ENCODE measurements around the gene GPR152.
"Not testable (repeated sequence)": the region's sequence is repeated elsewhere in the genome, so short reads cannot be mapped to it uniquely, and the experiment has no call there.

GPR152 gene

GRCh38 chr11:67489885-67490726 is 37.6 kb upstream of the GPR152 start:
- no peak for DNase-seq

DNA sequence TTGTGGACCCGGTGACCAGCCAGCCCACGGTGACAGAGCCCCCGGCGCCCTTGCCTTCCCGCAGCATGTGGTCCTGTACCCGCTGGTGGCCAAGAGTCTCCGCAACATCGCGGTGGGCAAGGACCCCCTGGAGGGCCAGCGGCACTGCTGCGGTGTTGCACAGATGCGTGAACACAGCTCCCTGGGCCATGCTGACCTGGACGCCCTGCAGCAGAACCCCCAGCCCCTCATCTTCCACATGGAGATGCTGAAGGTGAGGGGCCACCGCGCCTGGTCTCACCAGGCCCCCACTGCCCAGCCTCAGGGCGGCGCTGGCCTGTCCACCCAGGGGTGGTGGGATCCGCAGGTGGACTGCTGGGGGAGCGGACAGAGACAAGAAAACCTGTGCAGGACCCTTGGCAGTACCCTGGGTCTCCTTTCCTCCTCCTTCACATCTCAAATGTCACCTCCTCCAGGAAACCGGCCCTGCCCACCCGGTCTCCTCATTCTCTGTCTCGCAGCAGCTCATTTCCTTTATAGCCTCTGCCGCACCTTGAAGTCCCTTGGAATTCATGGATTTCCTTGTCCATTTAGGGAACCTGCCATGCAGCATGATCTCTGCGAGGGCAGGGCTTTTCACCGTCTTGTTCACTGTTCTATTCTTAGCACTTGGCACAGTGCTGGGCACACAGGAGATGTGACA is 36.8 kb upstream of the GPR152 start:
- no peak for DNase-seq

DNA sequence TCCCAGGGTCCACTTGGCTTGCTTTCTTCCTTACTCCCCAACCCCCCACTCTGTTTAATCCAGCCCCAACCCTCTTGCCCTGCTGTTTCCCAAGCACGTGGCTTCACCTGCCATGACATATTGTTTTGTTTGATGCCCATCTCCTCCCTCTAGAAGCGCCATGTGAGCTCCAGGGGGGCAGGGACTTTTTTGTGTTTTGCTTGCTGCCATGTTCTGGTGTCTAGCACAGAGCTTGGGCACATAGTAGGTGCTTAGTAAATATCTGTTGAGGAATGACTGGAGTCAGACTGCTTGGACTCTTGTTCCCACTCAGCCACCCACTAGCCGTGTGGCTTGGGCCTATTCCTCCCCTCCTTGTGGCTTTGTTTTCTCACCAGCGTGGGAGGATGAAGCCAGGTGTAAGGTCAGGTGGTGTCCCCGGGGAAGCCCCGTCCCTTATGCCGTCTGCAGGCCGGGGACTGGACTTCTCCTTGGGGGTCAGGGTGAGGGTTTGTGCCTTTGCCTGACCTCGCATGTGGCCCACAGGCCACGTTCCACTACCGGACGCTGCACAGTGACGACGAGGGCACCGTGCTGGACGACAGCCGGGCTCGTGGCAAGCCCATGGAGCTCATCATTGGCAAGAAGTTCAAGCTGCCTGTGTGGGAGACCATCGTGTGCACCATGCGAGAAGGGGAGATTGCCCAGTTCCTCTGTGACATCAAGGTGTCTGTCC is 34.1 kb upstream of the GPR152 start:
- DNase-seq: no peak

- DNase-seq: not testable (repeated sequence)
Observed at GRCh38 chr11:67485873-67486361, 33.4 kb upstream of the GPR152 start.

DNA sequence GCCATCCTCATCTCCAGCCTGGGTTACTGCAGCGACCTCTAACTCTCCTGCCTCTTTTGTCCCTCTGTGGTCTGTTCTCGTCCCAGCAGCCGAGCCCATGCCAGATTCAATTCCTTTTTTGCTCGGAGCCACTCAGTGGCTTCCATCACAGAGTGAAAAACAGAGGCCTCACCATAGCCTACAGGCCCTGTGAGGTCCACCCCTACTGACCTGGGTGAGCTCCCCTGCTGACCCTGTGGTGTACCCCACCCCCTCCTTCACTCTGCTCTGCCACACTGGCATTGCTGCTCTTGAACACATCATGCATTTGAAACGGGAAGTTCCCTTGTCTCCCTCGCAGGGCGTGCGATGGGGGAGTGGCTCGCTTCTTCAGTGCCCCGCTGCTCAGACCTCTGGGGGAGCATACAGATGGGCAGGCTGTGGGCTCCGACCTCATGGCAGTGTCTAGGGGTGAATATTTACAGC is 32.4 kb upstream of the GPR152 start:
- DNase-seq: peak in 6 of 51 donors; percentile 15 to 36 (median 22)

DNA sequence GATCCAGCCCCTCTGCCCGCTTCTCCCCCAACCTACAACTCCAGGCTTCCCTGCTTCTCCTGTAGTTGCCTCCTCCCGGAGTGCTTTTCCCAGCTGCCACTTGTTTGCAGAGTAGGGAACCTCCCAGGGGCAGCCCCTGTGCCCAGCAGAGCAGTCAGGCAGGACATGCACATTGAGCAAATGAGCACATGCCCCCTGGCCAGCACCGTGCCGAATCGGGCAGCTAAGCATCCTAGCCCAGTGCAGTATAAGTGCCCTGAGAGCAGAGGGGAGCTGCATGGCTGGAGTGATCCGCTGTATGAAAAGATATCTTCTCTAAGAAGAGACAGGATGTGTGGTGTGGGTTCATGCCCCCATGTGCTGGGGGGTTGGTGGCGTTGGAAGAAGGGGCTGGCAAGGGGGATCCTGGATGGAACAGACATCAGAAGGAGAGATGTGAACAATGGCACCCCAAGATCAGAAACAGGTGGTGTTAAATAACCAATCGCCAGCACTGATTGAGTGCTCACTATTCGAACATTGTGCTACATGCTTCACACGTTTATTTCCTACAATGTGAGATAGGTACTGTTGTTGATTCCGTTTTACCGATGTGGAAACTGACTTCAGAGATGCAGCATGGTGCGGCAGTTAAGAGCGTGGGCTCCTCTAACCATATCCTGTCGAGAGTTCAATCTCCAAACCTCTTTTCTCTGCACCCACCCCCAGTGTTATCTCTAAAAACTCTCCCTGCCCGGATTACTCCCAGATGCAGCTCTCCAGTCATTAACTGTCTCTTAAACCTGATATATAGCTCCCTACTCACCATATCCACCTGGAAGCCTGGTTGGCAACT is 31.5 kb upstream of the GPR152 start:
- DNase-seq: no peak

DNA sequence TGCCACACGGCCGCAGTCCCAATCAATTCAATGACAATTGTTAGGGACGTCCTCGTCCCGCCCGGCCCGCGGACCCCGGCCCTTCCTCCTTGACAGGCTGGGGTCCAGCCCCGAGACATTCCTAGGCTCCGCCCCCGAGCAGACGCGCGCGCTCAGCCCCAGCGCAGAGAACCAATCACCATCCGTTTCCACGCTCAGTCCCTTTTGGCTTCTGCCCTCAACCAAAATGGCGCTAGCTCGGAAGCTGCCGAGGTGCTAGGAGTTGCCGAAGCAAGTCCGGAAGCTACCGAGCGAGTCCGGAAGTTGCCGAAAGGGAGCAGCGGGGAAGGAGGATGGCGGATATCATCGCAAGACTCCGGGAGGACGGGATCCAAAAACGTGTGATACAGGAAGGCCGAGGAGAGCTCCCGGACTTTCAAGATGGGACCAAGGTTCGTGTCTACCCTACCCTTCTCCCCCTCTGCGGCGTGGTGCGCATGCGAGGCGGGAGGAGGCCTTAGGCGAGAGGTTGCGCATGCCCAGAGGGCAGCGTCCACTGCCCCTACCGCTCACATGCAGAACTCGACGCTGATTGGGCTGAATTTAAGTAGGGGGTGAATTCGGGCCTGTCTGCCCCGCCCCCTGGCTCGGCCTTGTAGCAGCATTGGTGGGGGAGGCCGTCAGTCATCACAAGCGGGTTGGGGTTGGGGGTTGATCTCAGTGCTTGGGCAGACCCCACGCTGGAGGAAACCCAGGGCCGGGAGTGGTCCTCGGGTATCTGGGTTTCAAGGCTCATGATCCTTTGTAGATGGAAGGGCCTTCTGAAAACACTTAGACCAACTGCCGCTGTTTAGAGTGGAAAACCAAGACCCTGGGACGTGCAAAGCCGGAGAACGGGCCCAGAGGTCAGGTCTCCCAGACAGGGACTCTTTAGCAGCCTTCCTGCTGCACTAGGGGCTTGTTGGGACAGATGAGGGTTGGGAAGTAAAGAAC is 30.6 kb upstream of the GPR152 start, which contains the start of gene AIP:
AIP (plus strand) TSS at position 200 of the 972 bp plus-strand sequence; CDS start at position 333, 133 bp downstream.
- DNase-seq: peak; percentile 81 to 100 (median 95)

DNA sequence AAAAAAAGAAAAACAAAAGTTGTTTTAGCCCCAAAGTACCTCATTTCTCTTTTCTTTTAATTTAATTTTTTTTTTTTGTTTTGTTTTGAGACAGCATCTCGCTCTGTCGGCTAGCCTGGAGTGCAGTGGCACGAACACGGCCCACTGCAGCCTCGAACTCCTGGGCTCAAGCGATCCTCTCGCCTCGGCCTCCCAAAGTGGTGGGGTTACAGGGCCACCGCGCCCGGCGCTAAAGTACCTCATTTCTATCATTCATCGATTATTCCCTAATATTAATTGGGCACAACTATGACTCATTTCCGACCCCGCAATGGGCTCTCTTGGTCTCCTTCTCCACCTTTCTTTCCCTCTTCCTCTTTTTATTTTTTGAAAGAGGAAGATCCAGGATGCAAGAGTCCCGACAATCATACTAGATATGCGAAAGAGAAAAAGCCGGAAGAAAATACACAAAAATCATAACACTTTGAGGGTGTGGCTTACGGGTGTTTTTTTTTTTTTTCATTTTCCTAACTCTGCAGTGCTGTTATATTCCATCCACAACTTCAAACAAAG is 29.8 kb upstream of the GPR152 start:
- peak in 1 of 51 donors; percentile 44 for DNase-seq

DNA sequence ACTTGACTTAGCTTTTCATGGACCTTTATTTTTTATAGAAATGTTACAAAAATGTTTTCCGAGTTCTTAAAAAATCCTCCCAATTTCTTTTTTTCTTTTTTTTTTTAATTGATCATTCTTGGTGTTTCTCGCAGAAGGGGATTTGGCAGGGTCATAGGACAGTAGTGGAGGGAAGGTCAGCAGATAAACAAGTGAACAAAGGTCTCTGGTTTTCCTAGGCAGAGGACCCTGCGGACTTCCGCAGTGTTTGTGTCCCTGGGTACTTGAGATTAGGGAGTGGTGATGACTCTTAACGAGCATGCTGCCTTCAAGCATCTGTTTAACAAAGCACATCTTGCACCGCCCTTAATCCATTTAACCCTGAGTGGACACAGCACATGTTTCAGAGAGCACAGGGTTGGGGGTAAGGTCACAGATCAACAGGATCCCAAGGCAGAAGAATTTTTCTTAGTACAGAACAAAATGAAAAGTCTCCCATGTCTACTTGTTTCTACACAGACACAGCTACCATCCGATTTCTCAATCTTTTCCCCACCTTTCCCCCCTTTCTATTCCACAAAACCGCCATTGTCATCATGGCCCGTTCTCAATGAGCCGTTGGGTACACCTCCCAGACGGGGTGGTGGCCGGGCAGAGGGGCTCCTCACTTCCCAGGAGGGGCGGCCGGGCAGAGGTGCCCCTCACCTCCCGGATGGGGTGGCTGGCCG is 25.0 kb upstream of the GPR152 start:
- DNase-seq: not testable (repeated sequence)

DNA sequence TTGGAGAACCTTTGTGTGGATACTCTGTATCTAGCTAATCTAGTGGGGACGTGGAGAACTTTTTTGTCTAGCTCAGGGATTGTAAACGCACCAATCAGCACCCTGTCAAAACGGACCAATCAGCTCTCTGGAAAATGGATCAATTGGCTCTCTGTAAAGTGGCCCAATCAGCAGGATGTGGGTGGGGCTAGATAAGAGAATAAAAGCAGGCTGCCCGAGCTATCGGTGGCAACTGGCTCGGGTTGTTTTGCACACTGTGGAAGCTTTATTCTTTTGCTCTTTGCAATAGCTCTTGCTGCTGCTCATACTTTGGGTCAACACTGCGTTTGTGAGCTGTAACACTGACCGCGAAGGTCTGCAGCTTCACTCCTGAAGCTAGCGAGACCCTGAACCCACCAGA is 24.2 kb upstream of the GPR152 start:
- DNase-seq: not testable (repeated sequence)

GRCh38 chr11:67472882-67473281 is 20.4 kb upstream of the GPR152 start:
- no peak for DNase-seq

DNA sequence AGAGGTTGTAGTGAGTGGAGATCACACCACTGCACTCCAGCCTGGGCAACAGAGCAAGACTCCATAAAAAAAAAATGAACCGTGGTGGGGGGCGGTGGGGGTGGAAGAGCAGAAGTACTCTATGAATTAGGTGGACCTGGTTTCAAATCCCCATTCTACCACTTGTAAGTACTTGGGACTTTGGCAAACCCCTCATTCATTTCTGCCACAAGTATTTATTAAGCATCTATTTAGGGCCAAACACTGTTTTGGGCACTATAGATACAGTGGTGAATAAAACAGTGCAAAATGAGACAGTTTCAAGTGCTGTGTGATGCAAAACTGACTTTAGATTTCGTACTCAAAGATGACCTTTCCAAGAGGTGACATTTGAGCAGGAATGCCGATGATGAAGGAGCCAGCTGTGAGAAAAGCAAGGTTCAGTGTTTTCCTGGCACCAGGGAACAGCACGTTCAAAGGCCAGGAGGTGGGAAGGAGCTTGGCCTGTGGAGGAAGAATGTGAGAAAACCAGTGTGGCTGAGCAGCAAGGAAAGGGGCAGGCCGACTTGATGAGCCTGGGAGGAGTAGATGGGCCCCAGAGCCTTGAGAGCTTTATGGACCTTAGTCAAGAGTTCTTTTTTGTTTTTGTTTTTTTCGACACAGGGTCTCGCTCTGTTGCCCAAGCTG is 17.9 kb upstream of the GPR152 start:
- DNase-seq: no peak

- DNase-seq: no peak
Observed at GRCh38 chr11:67469508-67469811, 16.9 kb upstream of the GPR152 start.

- DNase-seq: peak; percentile 36 to 96 (median 90)
Observed at GRCh38 chr11:67468759-67469507, 16.4 kb upstream of the GPR152 start, which contains the start of gene TMEM134. Gene TMEM134, minus strand, starts transcription at chr11:67469251. Its CDS starts 59 bp downstream, at chr11:67469192.

DNA sequence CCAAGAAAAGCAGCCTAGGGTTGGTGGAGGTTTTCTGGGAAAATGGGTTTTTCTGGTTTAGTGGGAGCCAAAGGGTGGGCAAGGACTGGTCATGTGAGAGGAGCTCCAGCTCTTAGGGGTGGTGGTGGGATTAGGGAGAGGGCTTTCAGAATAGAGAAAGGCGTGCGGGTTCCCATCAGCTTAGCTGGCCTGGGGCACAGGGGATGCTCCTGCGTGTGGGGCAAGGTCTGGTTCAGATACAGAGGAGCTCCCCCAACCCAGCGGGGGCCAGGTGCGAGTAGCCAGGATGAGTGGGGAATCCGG is 15.9 kb upstream of the GPR152 start:
- peak in 2 of 51 donors; percentile 22 to 63 for DNase-seq

DNA sequence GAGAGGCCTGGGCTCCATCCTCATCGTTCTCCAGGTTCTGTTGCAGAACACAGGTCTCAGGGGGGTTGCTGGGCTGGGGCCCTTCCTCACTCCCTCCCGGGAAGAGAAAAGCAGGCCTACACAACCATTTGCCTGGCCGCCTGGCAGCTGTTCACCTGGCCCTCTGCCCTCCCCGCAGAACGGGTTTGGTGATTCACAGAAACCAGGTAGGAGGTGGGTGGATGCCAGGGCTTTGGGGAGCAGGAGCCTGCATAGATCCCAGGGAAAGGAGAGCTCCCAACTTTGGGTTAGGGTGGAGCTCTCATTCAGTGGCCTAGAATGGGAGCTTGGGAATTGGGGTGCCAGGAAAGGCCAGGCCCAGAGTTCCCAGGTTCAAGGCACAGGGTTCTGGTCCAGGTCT is 15.5 kb upstream of the GPR152 start:
- DNase-seq: peak in 11 of 51 donors; percentile 6 to 53 (median 29)

All from hypothalamus (tissue), 51 donors.